GM18870 (cell line): Measurements from ENCODE around the gene PPARG.
"Not testable (repeated sequence)": the region's sequence is repeated elsewhere in the genome, so short reads cannot be mapped to it uniquely, and the experiment has no call there.

Experiments
- ATAC-seq: cut with Tn5 transposase; IDR thresholded peaks from one replicate; pipeline ENCODE4 v1.9.1; 2021; ENCODE audit warnings: moderate library complexity; ENCODE audit not compliant: unreplicated experiment

PPARG gene

DNA sequence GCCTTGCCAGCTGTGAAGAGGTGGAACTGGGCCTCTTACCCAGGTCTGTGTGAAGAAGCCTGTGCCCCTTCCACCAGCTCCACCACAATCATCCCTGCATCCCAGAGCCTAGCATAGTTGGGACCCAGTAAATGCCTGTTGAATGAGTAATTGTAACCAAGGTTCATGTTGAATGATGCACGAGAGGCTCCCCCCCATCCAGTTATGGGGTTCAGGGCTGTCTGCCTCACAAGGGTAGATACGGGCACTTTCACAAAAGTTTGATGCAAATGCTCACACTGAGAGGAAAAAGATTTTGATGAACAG lies 165.9 kb downstream of the PPARG start:
- ATAC-seq, result no peak

DNA sequence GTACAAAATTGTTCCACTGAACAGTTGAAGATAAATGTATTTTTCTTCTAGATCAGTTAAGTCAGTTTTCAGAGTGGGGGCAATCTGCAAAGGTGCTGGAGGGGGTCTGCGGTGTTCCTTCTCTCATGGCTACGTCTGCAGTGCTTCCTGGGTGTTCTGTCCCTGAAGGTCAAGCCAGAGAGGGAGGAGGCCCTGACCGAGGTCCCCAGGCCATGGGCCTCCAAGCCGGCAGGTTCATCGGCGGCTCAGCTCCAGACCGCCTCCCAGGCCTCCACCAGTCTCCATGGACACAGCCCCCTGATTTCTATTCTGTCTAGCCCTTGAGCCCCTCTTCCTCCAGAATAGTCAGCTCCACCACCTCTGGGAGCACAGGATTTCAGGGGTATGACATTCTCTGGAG lies 166.9 kb downstream of the PPARG start:
- no peak for ATAC-seq

DNA sequence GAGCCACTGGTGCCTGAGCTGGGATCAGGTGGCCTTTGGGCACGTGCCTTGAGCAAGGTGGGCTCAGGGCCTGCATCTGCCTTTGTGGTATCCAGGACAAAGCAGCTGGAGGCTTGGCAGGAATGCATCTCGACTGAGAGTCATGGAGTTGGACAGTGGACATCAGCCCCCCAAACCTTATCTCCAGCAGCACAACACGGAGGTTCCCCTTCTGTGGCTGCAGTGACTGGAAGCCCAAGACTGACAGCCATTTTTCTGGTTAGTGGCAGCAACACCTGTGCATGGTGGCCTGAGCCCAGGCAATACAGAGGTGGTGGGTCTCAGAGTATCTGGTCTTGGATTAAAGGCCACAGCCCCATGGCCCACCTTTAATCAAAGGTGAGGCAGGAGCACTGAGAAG lies 167.6 kb downstream of the PPARG start:
- no peak for ATAC-seq

DNA sequence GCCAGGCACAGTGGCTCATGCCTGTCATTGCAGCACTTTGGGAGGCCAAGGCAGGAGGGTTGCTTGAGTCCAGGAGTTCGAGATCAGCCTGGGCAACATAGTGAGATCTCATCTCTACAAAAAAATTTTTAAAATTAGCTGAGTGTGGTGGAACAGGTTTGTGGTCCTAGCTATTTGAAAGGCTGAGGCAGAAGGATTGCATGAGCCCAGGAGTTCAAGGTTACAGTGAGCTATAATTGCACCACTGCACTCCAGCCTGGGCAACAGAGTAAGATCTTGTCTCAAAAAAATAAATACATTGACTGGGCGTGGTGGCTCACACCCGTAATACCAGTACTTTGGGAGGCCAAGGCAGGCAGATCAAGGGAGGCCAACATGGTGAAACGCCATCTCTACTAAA lies 168.5 kb downstream of the PPARG start:
- ATAC-seq, result not testable (repeated sequence)

DNA sequence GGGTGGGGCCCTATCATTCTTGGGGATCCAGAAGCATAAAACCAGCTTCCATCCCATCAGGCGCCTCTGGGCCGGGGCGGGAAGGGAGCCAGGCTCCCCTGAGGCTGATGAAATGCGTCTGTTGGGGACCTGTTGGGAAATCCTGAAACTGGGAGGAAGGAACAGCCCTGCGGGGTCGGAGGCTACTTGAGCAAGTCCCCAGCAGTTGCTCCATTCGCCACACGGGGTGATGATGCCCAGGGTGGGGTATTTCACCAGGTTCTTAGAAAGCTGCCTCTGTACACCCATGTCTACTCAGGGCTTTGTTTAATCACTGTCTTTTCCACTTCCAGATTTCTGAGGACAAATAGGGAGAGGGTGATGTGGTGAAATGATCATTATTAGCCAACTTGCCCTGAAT lies 170.0 kb downstream of the PPARG start:
- ATAC-seq, result no peak

DNA sequence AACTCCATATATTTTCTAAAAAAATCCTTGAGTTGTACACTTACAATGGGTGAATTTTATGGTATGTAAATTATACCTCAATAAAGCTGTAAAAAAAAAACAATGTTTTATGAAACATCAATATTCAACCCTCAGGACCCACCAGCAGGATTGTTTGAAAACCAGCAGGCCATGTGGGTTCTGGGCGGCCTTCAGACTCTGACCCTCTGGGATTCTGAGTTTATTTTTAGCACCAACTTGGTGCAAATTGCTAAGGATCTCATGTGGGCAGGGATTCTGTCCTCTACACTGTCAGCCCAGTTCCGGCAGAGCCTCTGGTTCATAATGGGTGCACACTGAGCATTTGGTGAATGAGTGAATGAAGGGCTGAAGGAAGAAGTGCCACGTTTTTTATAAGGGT lies 171.3 kb downstream of the PPARG start:
- ATAC-seq, result no peak

DNA sequence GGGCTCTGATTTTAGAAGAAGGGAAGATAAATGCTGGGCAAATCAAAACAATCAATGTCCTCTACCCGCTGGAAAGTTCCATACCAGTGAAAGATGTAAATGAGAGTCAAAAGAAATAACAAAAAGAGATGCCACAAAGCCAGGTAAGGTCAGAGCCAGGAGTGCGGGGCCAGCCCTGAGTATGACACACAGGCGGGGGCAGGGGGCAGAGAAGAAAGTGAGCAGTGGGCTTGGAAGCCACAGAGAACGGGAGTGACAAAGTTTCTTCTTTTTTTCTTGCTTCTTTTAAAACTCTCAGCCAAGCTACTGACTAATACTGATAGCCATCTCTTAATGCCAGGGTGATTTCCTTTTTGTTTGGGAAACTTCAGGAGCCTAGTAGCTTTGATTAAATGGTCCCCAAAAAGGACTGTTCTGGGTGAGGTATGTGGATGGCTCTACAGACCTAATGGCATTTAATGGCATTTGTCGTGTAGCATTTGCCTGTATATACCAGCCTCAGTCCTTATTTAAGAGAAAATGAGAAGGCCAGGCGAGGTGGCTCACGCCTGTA lies 172.3 kb downstream of the PPARG start:
- no peak for ATAC-seq

DNA sequence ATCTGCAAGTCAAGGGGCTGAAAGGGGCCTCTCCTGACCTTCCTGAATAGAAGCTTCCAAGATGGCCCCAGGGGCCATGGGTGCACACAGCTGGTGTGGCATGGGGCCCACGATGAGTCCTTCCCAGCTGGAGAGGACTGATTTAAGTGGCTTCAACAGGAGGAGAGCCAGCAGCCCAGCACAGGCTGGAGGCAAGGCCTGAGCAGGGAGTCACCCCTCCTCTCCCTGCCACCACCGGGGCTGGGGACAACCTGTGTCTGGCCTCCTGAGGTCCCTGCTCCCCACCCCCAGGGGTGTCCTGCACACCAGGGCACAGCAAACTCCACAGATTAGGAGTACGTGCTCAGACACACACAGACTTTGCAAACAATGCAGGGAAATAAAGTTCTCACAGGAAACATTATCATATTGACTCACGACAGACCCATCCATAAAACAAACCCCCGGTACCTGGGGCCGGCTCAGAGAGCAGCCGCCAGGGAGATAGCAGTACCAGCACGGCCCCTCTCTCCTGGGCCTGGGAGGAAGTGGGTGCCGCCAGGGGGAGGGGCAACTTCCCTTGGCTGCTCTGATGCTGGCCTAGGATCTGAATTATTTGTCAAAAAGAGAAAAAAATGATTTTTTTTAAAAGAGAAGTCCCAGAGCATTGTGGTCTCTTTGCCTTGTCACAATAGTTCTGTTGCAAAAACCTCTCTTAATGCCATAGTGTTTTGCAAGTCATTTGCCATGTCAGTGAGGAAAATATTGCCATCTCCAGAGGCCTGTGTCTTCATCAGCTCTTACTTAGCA lies 173.5 kb downstream of the PPARG start:
- no peak for ATAC-seq

DNA sequence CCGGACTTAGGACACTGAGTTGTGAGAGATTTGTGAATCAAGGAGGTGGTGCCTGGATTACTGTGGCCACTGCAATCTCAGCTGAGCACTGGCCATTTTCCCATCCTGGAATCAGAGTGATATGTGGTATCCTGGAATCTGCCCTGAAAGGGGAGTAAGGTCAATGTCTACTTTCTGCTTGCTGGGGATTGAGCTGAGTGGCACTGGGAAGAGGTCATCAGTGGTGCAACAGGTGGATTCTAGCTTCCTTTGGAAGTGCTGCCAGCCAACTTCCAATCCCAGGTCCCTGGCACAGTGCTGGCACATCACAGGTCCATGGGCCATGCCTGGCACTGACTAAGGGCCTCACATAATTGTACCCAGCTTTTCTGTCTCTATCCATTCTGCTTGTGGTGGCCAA lies 174.8 kb downstream of the PPARG start:
- no peak for ATAC-seq

DNA sequence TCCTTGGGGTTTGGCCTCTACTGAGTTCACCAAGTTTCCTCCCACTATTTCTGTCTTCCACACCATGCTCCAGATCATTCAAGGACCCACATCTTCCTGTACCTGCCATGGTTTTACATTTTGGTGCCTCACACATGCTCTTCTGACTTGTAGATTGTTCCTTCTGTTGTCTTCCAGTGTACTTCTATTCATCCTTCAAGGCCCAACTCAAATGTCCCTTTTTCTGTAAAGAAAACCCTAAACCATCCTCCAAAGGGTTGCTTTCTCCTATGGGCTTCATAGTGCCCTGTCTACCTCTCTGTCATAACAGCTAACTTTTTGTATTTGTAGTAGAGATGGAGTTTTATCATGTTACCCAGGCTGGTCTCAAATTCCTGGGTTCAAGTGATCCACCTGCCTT lies 175.3 kb downstream of the PPARG start:
- no peak for ATAC-seq

DNA sequence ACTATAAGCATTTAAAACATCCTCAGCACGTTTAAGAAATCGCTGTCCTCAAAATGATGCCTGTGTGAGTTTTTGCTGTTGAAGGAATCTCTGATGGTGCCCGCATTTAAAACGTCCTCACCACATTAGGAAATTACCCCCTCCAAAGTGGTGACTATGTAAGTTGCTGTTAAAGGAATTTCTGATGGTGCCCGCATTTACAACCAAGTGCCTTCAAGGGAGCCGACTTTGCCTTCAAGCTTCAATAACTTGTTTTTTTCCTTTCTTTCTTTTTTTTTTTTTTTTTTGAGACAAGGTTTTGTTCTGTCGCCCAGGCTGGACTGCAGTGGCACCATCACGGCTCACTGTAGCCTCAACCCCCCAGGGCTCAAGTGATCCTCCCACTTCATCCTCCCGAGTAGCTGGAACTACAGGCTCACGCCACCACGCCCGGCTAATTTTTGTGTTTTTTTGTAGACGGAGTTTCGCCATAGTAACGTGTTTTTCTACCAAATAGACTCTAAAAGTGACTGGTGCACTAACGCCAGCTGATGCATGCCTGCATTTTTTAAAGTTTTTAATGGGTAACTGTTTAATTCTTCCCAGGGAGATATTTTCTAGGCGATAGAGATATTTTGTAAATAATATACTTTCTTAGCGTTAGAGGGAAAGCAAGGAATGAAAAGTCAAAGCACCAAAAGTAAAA lies 176.4 kb downstream of the PPARG start:
- ATAC-seq, result no peak

DNA sequence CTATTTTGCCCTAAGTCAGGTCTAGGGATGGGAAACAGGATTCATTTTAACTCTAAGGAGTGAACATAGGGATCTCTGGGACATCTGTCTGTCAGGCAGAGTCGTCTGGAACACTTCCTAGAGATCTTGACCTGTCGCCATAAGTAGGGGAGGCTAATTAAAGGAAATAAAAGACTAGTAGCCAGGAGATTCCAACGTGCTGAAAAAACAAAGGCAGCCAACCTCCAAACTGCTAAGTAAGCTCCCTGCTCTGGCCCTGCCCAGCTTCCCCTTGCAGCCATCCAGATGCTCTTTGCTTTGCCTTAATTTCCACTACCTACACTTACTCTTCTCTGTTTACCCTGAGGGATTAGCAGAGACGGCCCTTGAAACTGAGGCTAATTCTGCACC lies 177.0 kb downstream of the PPARG start:
- ATAC-seq, result no peak

DNA sequence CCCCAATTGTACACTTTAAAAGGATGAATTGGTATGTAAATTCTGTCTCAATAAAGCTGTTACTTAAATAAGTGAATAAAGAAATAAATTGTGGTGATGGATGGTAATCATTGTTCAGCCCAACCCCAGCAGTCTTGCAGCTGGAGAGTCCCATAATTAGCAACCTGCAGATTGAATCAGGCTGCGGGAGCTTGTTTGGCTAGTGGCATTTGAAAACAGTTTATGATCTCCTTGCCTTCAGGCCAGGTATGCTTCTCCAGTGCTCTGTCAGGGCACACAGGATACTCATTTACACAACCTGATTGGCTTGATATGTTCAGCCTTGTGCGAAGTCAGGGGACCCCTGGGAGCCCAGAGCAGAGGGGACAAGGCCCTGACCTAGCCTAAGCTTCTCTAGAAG lies 178.9 kb downstream of the PPARG start:
- ATAC-seq, result no peak

DNA sequence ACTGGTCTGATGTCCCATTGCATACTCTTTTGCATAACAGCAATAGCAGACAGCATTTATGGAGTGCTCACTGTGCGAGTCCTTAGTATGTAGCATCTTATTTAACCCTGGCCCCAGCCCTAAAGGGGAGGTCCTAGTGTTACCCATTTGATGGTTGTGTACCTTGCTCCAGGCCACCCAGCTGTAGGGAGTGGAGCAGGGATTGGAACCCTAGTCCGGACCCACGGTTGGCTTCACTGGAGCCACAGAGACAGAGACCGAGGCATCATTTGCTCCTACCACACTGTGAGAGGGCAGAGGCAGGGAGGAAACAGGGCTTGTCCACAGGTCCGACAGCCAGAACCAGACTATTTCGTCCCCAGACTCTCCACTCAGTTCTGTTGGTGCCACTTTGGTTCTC lies 179.4 kb downstream of the PPARG start:
- ATAC-seq, result no peak

DNA sequence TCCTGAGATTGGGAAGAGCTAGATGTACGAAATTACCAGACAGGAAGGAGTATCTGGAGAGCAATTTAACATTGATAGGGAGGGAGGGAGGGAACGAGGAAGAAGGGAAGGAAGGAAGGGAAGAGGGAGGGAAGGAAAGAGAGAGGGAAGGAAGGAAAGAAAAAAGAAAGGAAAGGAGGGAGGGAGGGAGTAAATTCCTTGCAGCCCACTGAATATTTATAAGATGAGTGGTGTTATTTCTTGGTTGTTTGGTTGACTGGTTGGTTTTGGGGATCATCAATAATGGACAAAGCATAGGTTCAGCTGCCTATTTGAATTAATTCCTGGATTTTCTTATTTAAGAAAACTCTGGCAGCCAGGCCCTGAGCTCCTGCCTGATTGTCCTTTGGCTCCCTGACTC lies 179.9 kb downstream of the PPARG start:
- no peak for ATAC-seq

DNA sequence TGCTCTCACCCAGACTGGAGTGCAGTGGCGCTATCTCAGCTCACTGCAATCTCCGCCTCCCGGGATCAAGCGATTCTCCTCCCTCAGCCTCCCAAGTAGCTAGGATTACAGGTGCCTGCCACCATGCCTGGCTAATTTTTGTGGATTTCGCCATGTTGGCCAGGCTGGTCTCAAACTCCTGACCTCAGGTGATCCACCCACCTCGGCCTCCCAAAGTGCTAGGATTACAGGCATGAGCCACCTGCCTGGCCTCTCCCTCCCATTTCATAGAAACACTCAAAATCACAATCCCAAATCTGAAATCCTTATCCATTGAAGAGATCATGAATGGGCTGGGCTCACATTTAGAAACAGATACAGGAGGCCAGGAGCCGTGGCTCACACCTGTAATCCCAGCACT lies 180.4 kb downstream of the PPARG start:
- not testable (repeated sequence) for ATAC-seq

DNA sequence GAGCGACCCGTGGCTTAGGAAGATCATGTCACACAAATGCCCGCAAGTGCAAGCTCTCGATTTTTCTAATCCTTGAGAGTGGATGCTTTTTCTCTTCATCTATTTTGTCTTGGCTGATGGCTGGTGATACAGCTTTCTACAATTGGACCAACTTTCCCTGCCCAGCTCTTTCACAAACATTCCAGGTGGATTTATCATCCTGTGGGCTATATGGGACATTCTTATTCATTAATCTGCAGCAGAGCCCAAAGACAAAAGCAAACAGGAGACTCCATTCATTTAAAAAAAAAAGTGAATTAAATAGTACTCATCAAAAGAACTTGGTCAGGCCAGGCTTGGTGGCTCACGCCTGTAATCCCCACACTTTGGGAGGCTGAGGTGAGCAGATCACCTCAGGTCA lies 181.2 kb downstream of the PPARG start:
- no peak for ATAC-seq

DNA sequence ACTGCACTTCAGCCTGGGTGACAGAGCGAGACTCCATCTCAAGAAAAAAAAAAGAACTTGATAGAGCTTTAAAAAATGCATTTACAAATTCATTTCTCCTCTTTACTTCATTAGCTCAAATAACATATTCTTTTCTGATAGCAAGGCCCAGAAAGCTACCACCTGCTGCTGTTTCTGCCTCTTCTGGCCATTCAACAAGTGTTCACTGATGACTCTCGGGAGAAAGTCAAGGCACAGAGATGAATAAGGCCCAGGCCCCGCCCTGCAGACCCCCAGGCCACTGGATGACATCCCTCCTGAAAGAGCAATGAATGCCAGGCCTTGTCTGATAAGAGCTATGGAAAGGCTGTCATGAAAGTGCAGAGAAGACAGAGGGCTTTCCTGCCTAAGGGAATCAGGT lies 181.8 kb downstream of the PPARG start:
- no peak for ATAC-seq

DNA sequence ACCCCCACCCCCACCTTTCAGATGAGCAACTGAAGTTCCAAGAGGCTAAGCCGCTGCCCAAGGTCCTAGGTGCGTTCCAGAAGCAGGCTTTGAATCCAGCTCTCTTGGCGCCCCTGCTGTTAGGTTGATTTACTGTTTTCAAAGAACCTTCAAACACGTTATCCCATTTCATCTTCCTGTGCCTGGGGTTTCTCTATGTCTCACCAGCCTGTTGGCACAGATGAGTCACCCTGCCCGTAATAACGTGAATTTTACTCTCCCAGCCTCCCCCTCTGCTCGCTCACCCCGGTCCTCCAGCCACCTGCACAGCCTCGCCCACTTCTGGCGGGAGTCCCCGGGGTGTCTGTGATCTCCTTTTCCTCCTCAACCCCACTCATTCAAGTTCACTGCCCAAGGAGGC lies 182.4 kb downstream of the PPARG start:
- ATAC-seq, result no peak

DNA sequence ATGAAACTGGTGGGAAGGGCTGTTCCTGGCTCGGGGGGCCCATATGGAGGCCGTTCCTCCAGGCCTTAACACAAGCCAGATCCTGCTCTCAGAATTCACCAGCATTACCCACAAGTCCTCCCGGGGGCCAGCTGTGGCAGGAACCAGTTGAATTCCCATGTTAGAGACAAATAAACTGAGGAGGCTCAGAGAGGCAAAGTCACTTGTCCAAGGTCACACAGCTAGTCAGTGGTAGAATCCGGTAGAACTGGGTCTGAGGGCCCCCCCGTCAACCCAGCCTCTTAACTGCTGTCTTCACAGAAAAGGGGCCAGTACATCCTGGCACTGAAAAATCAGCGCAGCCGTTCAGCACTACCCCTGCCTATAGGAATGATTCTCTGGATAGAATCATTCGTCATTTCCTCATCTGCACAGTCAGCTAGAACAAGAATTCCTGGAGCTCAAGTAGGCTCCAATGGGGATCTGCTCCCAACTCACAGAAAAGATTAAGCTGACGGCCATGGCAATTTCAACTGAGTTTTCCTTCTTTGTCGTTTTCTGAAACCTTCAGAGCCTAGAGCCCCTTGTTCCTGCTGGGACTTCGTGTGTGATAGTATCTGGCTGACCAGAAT lies 183.2 kb downstream of the PPARG start:
- ATAC-seq, result no peak

DNA sequence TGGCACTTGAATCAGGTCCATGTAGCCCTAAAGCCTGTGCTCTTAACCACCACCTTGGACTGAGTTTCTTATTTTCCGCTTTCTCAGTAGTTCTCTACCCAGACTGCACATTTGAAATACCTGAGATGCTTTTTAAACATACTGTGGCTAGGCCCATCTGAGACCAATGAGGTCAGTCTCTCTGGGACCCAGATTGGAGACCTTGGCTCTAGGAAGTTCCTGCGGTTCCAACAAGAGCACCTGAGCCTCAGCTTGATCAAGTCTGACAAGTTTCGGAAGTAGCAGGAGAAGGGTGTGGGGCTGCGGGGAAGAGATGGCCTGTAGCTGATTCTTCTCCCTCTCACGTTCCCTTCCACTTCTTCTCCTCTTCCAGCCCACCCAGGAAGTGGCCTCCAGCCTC lies 183.9 kb downstream of the PPARG start:
- ATAC-seq, result no peak

DNA sequence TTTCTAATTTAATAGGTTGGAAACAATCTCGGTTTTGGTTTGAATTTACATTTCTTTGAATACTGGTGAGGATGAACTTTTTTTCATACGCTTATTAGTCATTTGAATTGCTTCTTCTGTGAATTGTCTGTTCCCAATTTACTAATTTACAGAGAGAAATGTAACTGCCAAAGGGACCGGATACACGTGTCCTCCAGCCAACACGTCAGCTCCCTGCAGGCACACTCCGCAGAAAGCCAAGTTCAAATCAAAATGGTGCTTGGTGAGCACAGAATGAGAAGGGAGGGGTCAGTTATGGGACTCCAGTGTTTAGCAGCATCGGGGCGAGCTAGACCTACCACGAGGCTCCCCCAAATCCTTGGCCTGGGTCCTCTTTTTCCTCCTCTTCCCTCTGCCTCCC lies 184.6 kb downstream of the PPARG start:
- ATAC-seq, result no peak
